ENCODE data around the gene KCNMB4. TPM values are rescaled to one million over a fixed set of nuclear protein-coding genes. Genes with fewer than 3 reads are reported as not detected.

The KCNMB4 gene
- total RNA-seq, 1 experiment from 2014 or later, result 0.13 TPM

DNA sequence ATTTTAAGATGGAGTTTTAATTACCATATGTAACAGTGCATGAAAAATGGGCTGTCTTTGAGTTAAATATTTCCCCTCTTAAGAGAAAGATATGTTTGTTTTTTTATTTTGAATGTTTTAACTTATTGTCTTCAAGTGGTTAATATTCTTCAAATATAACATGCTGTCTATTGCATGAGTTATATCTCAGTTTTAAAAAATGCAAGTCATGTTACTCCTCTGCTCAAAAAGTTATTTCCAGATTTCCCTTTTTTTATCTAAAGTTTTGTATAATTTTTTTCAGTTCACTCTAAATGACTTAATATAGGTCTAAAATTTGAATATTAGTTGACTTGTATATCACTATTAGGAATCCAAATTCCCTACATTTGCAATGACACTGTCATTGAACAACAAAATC, 5.9 kb upstream of the KCNMB4 start:
- no TSS peak for BruUV-seq (replicated peaks)
- in situ Hi-C loops (cut with HindIII; ENCODE audit: low pct_unique_long_range_greater_than_20kb, low sequenced_read_pairs), result no loop called here
- CTCF ChIA-PET, result no interaction called here

DNA sequence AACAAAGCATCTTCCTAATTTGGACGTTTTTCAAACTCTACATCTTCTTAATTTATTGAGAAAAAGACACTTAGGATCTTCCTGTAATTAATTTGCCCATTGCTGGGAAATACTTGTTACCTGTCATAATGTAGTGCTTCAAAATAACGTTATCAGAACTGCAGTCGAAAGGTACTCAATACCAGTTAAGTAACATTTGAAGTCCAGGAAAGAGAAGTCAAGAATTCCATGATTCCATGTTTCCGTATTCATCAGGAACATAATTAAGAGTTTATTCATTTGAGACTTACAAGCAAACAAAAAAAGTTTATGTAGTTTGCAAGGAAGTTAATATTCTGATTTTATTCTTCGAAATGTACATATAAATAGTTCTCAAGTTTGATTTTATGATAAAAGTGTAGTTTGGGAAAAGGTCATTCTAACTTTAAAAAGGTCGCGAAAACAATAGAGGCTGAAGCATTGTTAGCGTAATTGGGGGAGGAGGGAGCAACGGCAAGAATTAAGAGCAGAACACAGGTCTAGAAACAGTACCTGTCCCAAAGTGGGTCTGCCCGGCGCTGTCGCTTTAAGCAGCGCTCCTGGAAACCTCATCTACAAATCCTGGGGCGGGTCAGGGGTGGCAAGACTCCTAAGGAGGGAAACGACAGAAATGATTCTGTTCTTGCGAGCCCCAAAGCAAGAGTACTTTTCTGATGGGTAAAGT, 1.2 kb upstream of the KCNMB4 start:
- Histone ChIP-seq H3K27ac (ENCODE audit: low read length) (no peak overlapping the region), H3K9me3 (ENCODE audit: control insufficient read depth, insufficient read depth, low read depth, low read length) (no peaks in the 10 kb centered on the region), H3K4me3 (ENCODE audit: low read depth in 2 of 2, low read length in 2 of 2) (peak overlapping the region; percentile 55 to 67; a peak in 3 of 4 replicates), H3K36me3 (ENCODE audit: control insufficient read depth, insufficient read depth, low read length) (no peaks in the 10 kb centered on the region; the same call in 1 of the 2 replicates), H3K4me1 (ENCODE audit: control insufficient read depth, insufficient read depth, low read length) (no peaks in the 10 kb centered on the region), H3K27me3 (ENCODE audit: control insufficient read depth, insufficient read depth, low read length) (peaks cover 37% of the 10 kb centered on the region)
- ChIA-PET CTCF (no interaction called here), POLR2A (interaction anchor here (0.5 kb wide), 1 partner anchor 36 kb away, joined by 7 read pairs; no protein-coding TSS in a partner anchor)
- no peak for ATAC-seq
- in situ Hi-C loops (cut with HindIII; ENCODE audit: low pct_unique_long_range_greater_than_20kb, low sequenced_read_pairs) (no loop called here), intact Hi-C loops (cut with micrococcal nuclease; ENCODE audit: unreplicated experiment) (loop anchor here (5.0 kb wide), 1 partner anchor 212 kb away; no protein-coding TSS in a partner anchor)
- no peak for DNase-seq (ENCODE audit: low read depth, low spot score)
- TF ChIP-seq, protein P1, sequence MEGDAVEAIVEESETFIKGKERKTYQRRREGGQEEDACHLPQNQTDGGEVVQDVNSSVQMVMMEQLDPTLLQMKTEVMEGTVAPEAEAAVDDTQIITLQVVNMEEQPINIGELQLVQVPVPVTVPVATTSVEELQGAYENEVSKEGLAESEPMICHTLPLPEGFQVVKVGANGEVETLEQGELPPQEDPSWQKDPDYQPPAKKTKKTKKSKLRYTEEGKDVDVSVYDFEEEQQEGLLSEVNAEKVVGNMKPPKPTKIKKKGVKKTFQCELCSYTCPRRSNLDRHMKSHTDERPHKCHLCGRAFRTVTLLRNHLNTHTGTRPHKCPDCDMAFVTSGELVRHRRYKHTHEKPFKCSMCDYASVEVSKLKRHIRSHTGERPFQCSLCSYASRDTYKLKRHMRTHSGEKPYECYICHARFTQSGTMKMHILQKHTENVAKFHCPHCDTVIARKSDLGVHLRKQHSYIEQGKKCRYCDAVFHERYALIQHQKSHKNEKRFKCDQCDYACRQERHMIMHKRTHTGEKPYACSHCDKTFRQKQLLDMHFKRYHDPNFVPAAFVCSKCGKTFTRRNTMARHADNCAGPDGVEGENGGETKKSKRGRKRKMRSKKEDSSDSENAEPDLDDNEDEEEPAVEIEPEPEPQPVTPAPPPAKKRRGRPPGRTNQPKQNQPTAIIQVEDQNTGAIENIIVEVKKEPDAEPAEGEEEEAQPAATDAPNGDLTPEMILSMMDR (IDR thresholded peaks at IDR 0.05), result no peak
- TF ChIP-seq SIN3A (IDR thresholded peaks at IDR 0.05; ENCODE audit: borderline replicate concordance, insufficient read depth, low read depth, low read length) (no peak), POLR2AphosphoS5 (IDR thresholded peaks at IDR 0.05; ENCODE audit: low read depth, low read length) (no peak), TCF7L2 (IDR thresholded peaks at IDR 0.05; ENCODE audit: low read depth, low read length) (no peak)
- TF ChIP-seq, protein P2, sequence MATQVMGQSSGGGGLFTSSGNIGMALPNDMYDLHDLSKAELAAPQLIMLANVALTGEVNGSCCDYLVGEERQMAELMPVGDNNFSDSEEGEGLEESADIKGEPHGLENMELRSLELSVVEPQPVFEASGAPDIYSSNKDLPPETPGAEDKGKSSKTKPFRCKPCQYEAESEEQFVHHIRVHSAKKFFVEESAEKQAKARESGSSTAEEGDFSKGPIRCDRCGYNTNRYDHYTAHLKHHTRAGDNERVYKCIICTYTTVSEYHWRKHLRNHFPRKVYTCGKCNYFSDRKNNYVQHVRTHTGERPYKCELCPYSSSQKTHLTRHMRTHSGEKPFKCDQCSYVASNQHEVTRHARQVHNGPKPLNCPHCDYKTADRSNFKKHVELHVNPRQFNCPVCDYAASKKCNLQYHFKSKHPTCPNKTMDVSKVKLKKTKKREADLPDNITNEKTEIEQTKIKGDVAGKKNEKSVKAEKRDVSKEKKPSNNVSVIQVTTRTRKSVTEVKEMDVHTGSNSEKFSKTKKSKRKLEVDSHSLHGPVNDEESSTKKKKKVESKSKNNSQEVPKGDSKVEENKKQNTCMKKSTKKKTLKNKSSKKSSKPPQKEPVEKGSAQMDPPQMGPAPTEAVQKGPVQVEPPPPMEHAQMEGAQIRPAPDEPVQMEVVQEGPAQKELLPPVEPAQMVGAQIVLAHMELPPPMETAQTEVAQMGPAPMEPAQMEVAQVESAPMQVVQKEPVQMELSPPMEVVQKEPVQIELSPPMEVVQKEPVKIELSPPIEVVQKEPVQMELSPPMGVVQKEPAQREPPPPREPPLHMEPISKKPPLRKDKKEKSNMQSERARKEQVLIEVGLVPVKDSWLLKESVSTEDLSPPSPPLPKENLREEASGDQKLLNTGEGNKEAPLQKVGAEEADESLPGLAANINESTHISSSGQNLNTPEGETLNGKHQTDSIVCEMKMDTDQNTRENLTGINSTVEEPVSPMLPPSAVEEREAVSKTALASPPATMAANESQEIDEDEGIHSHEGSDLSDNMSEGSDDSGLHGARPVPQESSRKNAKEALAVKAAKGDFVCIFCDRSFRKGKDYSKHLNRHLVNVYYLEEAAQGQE (IDR thresholded peaks at IDR 0.05; ENCODE audit: insufficient read depth in 1 of 2, low read depth in 2 of 2, low read length in 1 of 2), result no peak
- BruUV-seq (replicated peaks), result no TSS peak

More for the DNA sequence above, 5.9 kb upstream of the KCNMB4 start:
- TF ChIP-seq TCF7L2 (IDR thresholded peaks at IDR 0.05; ENCODE audit: low read depth, low read length) (no peak), SIN3A (IDR thresholded peaks at IDR 0.05; ENCODE audit: borderline replicate concordance, insufficient read depth, low read depth, low read length) (no peak), POLR2AphosphoS5 (IDR thresholded peaks at IDR 0.05; ENCODE audit: low read depth, low read length) (no peak)
- TF ChIP-seq, protein P2 (IDR thresholded peaks at IDR 0.05; ENCODE audit: insufficient read depth in 1 of 2, low read depth in 2 of 2, low read length in 1 of 2), result no peak
- TF ChIP-seq, protein P1 (IDR thresholded peaks at IDR 0.05), result no peak
- no peaks in the 10 kb centered on the region for H3K9me3 ChIP-seq (ENCODE audit: control insufficient read depth, insufficient read depth, low read depth, low read length)
- DNase-seq (ENCODE audit: low read depth, low spot score), result no peak
- H3K4me3 ChIP-seq (ENCODE audit: low read depth in 2 of 2, low read length in 2 of 2), result no peak overlapping the region
- no peak for ATAC-seq
- H3K4me1 ChIP-seq (ENCODE audit: control insufficient read depth, insufficient read depth, low read length), result no peaks in the 10 kb centered on the region
- peaks cover 24% of the 10 kb centered on the region for H3K27me3 ChIP-seq (ENCODE audit: control insufficient read depth, insufficient read depth, low read length)
- POLR2A ChIA-PET, result no interaction called here
- no peaks in the 10 kb centered on the region for H3K36me3 ChIP-seq (ENCODE audit: control insufficient read depth, insufficient read depth, low read length)
- intact Hi-C loops (cut with micrococcal nuclease; ENCODE audit: unreplicated experiment), result no loop called here
- H3K27ac ChIP-seq (ENCODE audit: low read length), result no peak overlapping the region
